Adrenal gland (tissue), 5 donors: ENCODE results near the gene GPR31.

Experiments
- CTCF ChIP-seq, 6 experiments: fragments of 450-650 bp in 4 of 6; fragments of 200-600 bp in 2 of 6; sonication (generic) in 1 of 6; IDR thresholded peaks; 1 replicate in 5 of 6; 2 replicates in 1 of 6; pipeline versions ENCODE4 v1.5.1 to v1.8.0; 2016 to 2021; ENCODE audit warnings: antibody characterized with exemption in 6 of 6, mild to moderate bottlenecking in 2 of 6, moderate library complexity in 1 of 6
- POLR2A ChIP-seq, 2 donors: fragments of 450-650 bp; IDR thresholded peaks; one replicate each; pipeline ENCODE4 v1.6.1; 2017; ENCODE audit warnings: antibody characterized with exemption in 2 of 2, mild to moderate bottlenecking in 2 of 2, moderate library complexity in 1 of 2
- donor health status: DM: no; HTN: no; CAD: no.

DNA sequence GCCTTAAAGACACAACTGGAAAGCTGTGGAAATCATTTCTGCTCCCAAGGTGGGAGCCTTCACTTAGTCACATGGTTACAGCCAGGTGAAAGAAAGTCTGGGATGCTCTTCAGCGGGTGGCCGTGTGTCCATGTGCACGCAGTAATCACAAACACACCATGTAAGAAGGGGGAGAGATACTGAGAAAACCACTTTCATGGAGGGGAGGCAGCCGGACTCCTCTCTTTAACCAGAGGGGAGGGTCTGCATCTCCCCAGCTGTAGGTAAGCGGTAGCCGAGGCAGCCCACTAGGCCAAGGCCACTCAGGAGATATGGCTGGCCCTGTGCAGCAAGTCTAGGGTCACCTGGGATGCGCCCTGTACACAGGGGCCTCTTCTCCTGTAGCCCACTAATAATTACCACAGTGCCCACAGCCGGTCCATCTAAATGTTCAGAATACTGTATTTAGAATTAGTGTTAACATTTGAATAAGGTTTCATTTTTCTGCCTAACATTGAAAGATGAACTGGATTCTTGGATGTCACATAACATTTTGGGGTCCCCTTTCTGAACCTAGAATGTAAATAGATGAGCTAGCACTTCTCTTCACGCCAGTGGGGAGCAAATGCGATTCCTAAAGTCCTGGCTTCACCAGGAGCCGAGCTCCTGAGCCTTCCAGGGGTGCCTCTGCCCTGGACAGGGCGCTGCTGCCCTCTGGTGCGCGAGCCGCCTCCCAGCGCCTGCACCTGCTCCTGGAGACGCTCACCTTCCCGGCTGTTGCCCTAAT is 15.9 kb downstream of the GPR31 start:
- TF ChIP-seq CTCF (IDR thresholded peaks at IDR 0.05): peak; percentile 61 to 84 (median 80)
- no peak for TF ChIP-seq POLR2A (IDR thresholded peaks at IDR 0.05)
